Nephron (organoid): Measurements from ENCODE around the gene SCYGR7.

ENCODE experiments used
- H3K27ac Mint-ChIP-seq, 3 experiments: 2 replicates each; pipeline ENCODE4 v1.8.0; 2020; ENCODE audit warnings: mixed read lengths in 3 of 3, mild to moderate bottlenecking in 2 of 3, moderate library complexity in 1 of 3
- H3K27me3 Mint-ChIP-seq: 2 replicates; pipeline ENCODE4 v1.8.0; 2021; ENCODE audit warnings: low read depth, mild to moderate bottlenecking, moderate library complexity, mixed read lengths
- H3K36me3 Mint-ChIP-seq: 2 replicates; pipeline ENCODE4 v1.8.0; 2020; ENCODE audit warnings: low read depth, mixed read lengths
- H3K4me1 Mint-ChIP-seq: 2 replicates; pipeline ENCODE4 v1.8.0; 2020; ENCODE audit warnings: mixed read lengths
- H3K4me3 Mint-ChIP-seq, 3 experiments: 2 replicates each; pipeline ENCODE4 v1.8.0; 2020; ENCODE audit warnings: mild to moderate bottlenecking in 3 of 3, mixed read lengths in 3 of 3, moderate library complexity in 2 of 3
- H3K9me3 Mint-ChIP-seq: 2 replicates; pipeline ENCODE4 v1.8.0; 2020; ENCODE audit warnings: mixed read lengths
- TF ChIP-seq, protein P1 (sequence below), 3 experiments: fragments of 200-600 bp; sonication (generic); IDR thresholded peaks; one replicate each; pipeline ENCODE4 v1.5.0; 2021; ENCODE audit warnings: antibody characterized with exemption in 3 of 3; ENCODE audit not compliant: unreplicated experiment in 3 of 3

Gene SCYGR7, protein sequence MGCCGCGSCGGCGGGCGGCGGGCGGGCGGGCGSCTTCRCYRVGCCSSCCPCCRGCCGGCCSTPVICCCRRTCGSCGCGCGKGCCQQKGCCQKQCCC

DNA sequence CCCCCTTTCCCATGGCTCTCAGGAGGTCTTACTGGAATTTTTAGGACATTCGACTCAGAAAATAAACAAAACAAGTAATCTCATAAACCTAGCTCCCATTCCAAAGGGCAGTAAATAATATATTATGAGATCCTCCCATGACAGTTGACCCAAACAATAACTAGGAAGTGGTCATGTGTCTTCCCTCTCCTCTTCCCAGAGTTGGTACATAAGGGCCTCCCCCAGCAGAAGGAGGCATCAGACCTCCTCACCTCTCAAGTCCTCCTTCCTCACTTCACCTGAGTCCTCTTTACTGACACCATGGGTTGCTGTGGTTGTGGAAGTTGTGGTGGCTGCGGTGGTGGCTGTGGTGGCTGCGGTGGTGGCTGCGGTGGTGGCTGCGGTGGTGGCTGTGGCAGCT is at the start of gene SCYGR7:
Gene SCYGR7 (plus strand): TSS at position 301 of the 400 bp plus-strand sequence. CDS start 0 bp downstream, at position 301.
- no peak within 1 kb of the TSS for H3K27ac Mint-ChIP-seq
- H3K4me3 Mint-ChIP-seq: no peak within 1 kb of the TSS
- H3K9me3 Mint-ChIP-seq: no peaks in the 10 kb centered on the region
- H3K27me3 Mint-ChIP-seq: peaks cover 15% of the 10 kb centered on the region
- H3K4me1 Mint-ChIP-seq: peaks cover 2% of the 10 kb centered on the region
- no peaks in the 10 kb centered on the region for H3K36me3 Mint-ChIP-seq
- TF ChIP-seq, protein P1, sequence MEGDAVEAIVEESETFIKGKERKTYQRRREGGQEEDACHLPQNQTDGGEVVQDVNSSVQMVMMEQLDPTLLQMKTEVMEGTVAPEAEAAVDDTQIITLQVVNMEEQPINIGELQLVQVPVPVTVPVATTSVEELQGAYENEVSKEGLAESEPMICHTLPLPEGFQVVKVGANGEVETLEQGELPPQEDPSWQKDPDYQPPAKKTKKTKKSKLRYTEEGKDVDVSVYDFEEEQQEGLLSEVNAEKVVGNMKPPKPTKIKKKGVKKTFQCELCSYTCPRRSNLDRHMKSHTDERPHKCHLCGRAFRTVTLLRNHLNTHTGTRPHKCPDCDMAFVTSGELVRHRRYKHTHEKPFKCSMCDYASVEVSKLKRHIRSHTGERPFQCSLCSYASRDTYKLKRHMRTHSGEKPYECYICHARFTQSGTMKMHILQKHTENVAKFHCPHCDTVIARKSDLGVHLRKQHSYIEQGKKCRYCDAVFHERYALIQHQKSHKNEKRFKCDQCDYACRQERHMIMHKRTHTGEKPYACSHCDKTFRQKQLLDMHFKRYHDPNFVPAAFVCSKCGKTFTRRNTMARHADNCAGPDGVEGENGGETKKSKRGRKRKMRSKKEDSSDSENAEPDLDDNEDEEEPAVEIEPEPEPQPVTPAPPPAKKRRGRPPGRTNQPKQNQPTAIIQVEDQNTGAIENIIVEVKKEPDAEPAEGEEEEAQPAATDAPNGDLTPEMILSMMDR (IDR thresholded peaks at IDR 0.05; ENCODE audit: unreplicated experiment in 3 of 3): no peak

DNA sequence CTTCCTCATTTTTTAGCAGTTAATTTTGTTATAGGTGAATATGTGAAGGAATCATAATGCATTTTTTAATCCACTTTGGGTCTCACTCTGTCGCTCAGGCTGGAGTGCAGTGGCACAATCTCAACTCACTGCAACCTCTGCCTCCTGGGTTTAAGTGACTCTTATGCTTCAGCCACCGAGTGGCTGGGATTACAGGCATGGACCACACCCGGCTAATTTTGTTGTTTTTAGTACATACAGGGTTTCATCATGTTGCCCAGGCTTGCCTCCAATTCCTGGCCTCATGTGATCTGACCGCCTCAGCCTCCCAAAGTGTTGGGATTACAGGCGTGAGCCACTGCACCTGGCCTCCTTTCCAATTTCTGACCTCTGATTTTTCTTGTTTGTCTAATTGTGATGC is 43.9 kb upstream of the SCYGR7 start:
- Mint-ChIP-seq H3K9me3 (no peaks in the 10 kb centered on the region), H3K27ac (no peak overlapping the region), H3K4me3 (no peak overlapping the region), H3K36me3 (no peaks in the 10 kb centered on the region), H3K27me3 (peaks cover 3% of the 10 kb centered on the region), H3K4me1 (no peaks in the 10 kb centered on the region)
- TF ChIP-seq, protein P1 (IDR thresholded peaks at IDR 0.05; ENCODE audit: unreplicated experiment in 3 of 3): no peak

DNA sequence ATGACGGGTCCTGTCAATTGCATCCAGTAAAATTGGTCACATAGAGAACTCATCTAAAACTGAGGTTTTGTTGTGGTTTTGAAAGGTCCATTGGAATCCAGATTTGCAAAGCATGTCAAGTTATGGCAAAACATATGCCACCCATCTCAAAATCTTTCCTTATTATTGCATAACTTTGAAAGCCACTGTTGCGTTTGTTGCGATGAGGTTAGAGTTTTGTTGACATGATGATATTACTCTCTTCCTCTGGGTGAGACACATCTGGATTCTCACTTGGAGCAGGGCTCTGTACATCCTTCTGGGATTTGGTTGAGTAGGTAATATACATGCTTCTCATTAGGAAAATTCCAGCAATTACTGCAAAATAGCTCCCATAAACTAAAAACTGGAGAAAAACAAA is 40.9 kb upstream of the SCYGR7 start:
- H3K27me3 Mint-ChIP-seq: peaks cover 3% of the 10 kb centered on the region
- H3K9me3 Mint-ChIP-seq: no peaks in the 10 kb centered on the region
- no peak overlapping the region for H3K4me3 Mint-ChIP-seq
- TF ChIP-seq, protein P1 (IDR thresholded peaks at IDR 0.05; ENCODE audit: unreplicated experiment in 3 of 3): no peak
- H3K36me3 Mint-ChIP-seq: no peaks in the 10 kb centered on the region
- H3K27ac Mint-ChIP-seq: no peak overlapping the region
- H3K4me1 Mint-ChIP-seq: no peaks in the 10 kb centered on the region

DNA sequence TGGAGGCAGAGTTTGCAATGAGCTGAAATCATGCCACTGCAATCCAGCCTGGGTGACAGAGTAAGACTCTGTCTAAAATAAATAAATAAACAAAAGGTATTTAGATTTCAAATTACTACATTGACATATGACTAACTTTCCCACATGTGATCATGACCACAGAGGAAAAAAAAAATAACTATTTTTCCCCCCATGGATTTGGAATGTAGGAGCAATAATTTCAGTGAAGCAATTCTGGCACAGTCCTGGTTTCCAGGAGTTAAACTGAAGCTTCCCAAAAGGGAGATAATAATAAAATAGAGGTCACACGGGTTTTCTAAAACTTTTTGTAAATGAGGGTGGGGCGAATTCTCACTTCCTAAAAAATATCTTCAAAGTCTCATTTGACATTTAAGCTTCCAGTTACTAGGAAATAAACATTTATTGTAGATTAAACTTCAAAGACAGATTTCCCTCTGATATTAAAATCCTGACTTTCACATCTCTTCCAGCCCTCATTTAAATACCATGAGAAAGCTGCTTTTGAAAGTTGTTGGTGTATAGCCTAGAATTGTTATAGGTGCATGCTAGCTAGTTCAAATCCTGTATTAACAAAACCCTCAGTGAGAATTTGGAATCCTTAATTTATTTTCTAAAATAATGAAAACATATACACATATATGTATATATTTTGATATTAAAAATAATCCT is 31.0 kb upstream of the SCYGR7 start:
- Mint-ChIP-seq H3K27me3 (no peaks in the 10 kb centered on the region), H3K4me3 (no peak overlapping the region), H3K9me3 (no peaks in the 10 kb centered on the region), H3K27ac (no peak overlapping the region), H3K4me1 (no peaks in the 10 kb centered on the region), H3K36me3 (peaks cover 5% of the 10 kb centered on the region)
- TF ChIP-seq, protein P1 (IDR thresholded peaks at IDR 0.05; ENCODE audit: unreplicated experiment in 3 of 3): no peak

DNA sequence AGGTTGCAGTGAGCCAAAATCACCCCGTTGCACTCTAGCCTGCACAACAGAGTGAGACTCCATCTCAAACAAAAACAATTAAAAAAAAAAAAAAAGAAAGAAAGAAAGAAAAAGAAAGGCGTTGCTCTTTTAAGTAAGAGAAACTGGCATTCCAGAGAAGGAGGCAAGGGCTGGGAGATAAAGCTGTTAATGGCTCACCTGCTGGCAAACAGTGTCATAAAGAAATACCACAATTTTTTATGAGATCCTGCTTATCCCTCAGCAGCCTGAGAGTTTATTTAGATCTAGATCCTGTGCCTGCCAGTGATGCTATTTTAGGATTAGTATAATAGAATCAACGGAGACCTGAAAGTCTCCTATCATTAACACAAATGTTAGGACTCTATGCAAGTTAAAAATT is 26.6 kb upstream of the SCYGR7 start:
- no peak overlapping the region for H3K4me3 Mint-ChIP-seq
- H3K9me3 Mint-ChIP-seq: no peaks in the 10 kb centered on the region
- H3K27ac Mint-ChIP-seq: no peak overlapping the region
- TF ChIP-seq, protein P1 (IDR thresholded peaks at IDR 0.05; ENCODE audit: unreplicated experiment in 3 of 3): no peak
- peaks cover 5% of the 10 kb centered on the region for H3K36me3 Mint-ChIP-seq
- H3K4me1 Mint-ChIP-seq: no peaks in the 10 kb centered on the region
- H3K27me3 Mint-ChIP-seq: no peaks in the 10 kb centered on the region

DNA sequence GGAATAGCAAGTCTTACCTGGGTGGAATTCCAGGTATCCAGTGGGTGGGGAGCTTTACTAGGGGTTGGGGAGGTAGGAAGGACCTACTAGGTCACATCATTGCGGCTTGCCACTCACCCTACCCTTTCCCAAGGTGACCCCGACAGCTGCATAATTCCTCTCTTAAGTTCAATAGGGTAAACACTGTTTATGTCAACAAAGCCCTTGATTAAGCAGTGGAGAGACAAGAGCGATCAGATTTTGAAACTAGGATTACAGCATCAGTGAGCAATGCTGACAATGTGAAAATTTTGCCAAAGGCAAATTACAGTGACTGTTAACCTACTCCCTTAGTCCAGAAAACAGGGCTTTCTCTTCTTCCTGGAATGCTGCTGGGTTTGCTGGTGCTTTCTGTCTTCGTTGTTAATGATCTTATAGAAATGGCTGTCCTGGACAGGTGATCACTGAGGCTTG is 24.8 kb upstream of the SCYGR7 start:
- Mint-ChIP-seq H3K27ac (no peak overlapping the region), H3K36me3 (peaks cover 5% of the 10 kb centered on the region), H3K4me1 (no peaks in the 10 kb centered on the region), H3K4me3 (no peak overlapping the region), H3K27me3 (no peaks in the 10 kb centered on the region), H3K9me3 (no peaks in the 10 kb centered on the region)
- TF ChIP-seq, protein P1 (IDR thresholded peaks at IDR 0.05; ENCODE audit: unreplicated experiment in 3 of 3): no peak
